ENCODE results near the gene ASTN2. TPM values are rescaled to one million over a fixed set of nuclear protein-coding genes. Genes with fewer than 3 reads are reported as not detected.

The ASTN2 gene
- total and polyA plus RNA-seq, 10 of the 15 experiments (the other 5 are each of a cell fraction or from before 2014, with no cell fraction given), result 1.4 to 15.7 (median 7.0) TPM

DNA sequence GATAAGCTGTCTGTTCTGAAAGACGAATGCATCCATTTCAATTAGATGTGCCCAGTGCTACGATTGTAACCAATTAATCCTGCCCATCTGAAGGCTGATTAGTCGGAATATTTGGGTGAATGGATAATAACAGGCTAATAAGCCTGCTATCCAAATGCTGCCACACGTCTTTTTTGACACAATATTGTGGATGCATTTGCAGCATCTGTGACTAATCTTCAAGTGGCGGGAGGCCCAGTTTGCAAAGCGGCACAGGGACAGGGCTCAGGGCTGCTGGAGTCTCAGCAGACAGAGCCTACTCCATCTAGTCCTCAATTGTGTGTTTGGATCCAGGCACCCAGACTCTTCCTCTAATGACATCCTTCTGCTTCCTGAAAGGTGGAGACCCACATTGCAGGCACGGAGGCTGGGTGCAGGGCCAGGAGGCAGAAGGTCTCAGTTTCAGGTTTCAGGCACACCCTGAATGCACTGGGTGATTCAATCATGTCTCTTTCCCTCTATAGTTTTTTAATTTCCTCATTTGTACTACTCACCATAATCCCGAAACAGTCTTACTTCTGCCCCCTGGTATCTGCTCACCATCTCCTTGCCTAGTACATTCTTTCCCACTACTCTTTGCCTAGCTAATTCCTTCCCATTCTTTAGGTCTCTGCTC is 169.6 kb downstream of the ASTN2 start:
- no peak overlapping the region for H2AFZ ChIP-seq (ENCODE audit: control insufficient read depth, low read depth, low read length)
- FAIRE-seq, result no peak
- CTCF ChIA-PET, result interaction anchor here (1.1 kb wide), 1 partner anchor 20 kb away, joined by 3 read pairs; no protein-coding TSS in a partner anchor

More for the DNA sequence above, 169.6 kb downstream of the ASTN2 start:
- DNase-seq (ENCODE audit: low read depth, low spot score) (no peak), ATAC-seq (no peak)
- ChIA-PET SMC1A (ENCODE audit: uncharacterized antibody, unreplicated experiment) (no interaction called here), POLR2A (no interaction called here), RAD21 (ENCODE audit: unreplicated experiment) (no interaction called here)
- no TSS peak for BruUV-seq (replicated peaks)
- no peaks in the 10 kb centered on the region for H4K20me1 ChIP-seq (ENCODE audit: control insufficient read depth, insufficient read depth)
- H3K27me3 ChIP-seq (replicated peaks in 1 of 2; ENCODE audit: control insufficient read depth in 2 of 2, insufficient read depth in 2 of 2, low read length in 1 of 2), result no peaks in the 10 kb centered on the region; a peak in 1 of 4 replicates
- in situ Hi-C loops (cut with MboI), result no loop called here
- 15% methylated on average over 8 of the region's 8 CpGs for WGBS (ENCODE audit: insufficient coverage, insufficient replicate concordance, low lambda C conversion rate, missing lambda C conversion rate)
- no peak overlapping the region for H3K4me2 ChIP-seq (ENCODE audit: control insufficient read depth, insufficient read depth)
- H3K27ac ChIP-seq (ENCODE audit: control insufficient read depth, insufficient read depth), result no peak overlapping the region
- no peaks in the 10 kb centered on the region for H3K9me3 ChIP-seq (replicated peaks; ENCODE audit: control insufficient read depth, insufficient read depth, low read length)
- H3K9ac ChIP-seq (ENCODE audit: control insufficient read depth, insufficient read depth, low read length), result no peak overlapping the region
- TF ChIP-seq, protein P1, sequence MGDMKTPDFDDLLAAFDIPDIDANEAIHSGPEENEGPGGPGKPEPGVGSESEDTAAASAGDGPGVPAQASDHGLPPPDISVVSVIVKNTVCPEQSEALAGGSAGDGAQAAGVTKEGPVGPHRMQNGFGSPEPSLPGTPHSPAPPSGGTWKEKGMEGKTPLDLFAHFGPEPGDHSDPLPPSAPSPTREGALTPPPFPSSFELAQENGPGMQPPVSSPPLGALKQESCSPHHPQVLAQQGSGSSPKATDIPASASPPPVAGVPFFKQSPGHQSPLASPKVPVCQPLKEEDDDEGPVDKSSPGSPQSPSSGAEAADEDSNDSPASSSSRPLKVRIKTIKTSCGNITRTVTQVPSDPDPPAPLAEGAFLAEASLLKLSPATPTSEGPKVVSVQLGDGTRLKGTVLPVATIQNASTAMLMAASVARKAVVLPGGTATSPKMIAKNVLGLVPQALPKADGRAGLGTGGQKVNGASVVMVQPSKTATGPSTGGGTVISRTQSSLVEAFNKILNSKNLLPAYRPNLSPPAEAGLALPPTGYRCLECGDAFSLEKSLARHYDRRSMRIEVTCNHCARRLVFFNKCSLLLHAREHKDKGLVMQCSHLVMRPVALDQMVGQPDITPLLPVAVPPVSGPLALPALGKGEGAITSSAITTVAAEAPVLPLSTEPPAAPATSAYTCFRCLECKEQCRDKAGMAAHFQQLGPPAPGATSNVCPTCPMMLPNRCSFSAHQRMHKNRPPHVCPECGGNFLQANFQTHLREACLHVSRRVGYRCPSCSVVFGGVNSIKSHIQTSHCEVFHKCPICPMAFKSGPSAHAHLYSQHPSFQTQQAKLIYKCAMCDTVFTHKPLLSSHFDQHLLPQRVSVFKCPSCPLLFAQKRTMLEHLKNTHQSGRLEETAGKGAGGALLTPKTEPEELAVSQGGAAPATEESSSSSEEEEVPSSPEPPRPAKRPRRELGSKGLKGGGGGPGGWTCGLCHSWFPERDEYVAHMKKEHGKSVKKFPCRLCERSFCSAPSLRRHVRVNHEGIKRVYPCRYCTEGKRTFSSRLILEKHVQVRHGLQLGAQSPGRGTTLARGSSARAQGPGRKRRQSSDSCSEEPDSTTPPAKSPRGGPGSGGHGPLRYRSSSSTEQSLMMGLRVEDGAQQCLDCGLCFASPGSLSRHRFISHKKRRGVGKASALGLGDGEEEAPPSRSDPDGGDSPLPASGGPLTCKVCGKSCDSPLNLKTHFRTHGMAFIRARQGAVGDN (IDR thresholded peaks at IDR 0.05), result no peak
- TF ChIP-seq ZZZ3 (IDR thresholded peaks at IDR 0.05; ENCODE audit: control insufficient read depth, insufficient read length, low read depth), result no peak
- intact Hi-C loops (cut with micrococcal nuclease; ENCODE audit: unreplicated experiment), result no loop called here
- H3K4me1 ChIP-seq (ENCODE audit: control insufficient read depth, insufficient read depth, low read length), result no peaks in the 10 kb centered on the region
- H3K36me3 ChIP-seq (ENCODE audit: control insufficient read depth in 2 of 2, insufficient read depth in 2 of 2, low read length in 1 of 2), result no peaks in the 10 kb centered on the region
- H3K4me3 ChIP-seq, result no peak overlapping the region
- no peaks in the 10 kb centered on the region for H3K79me2 ChIP-seq (ENCODE audit: control insufficient read depth, insufficient read depth, low read length)
